Keratinocyte (primary cell): ENCODE measurements around the gene CERKL. TPM values are rescaled to one million over a fixed set of nuclear protein-coding genes. Genes with fewer than 3 reads are reported as not detected.

Experiments used
- DNase-seq: peaks from one replicate; pipeline ENCODE4 v3.0.0-alpha.2; 2011; ENCODE audit warnings: low read depth, missing footprints, low spot score
- FAIRE-seq: peaks from 2 replicates; lab custom pipeline; 2011; peaks lifted over from hg19 to GRCh38; lab: Jason Lieb, UNC
- H2AFZ ChIP-seq: 2 replicates; pipeline ENCODE4 v1.6.0; 2012; ENCODE audit warnings: low read length, control low read depth, inconsistent platforms; ENCODE audit not compliant: control insufficient read depth
- H3K27ac ChIP-seq: 2 replicates; pipeline ENCODE4 v1.5.1; 2011; ENCODE audit warnings: low read length; ENCODE audit not compliant: control insufficient read depth, insufficient read depth
- H3K27me3 ChIP-seq: 3 replicates; pipeline ENCODE4 v1.6.0; 2011; ENCODE audit warnings: low read length; ENCODE audit not compliant: control insufficient read depth, insufficient read depth; ENCODE audit errors: extremely low read depth
- H3K36me3 ChIP-seq, 2 experiments: 2 replicates in 1 of 2; 3 replicates in 1 of 2; pipeline ENCODE4 v1.5.1; 2011; ENCODE audit warnings: low read length in 2 of 2, mild to moderate bottlenecking in 1 of 2; ENCODE audit not compliant: control insufficient read depth in 2 of 2, insufficient read depth in 2 of 2; ENCODE audit errors: extremely low read depth in 1 of 2
- H3K4me1 ChIP-seq: 3 replicates; pipeline ENCODE4 v1.5.1; 2011; ENCODE audit warnings: low read length; ENCODE audit not compliant: control insufficient read depth, insufficient read depth; ENCODE audit errors: extremely low read depth
- H3K4me2 ChIP-seq: 3 replicates; pipeline ENCODE4 v1.6.0; 2011; ENCODE audit warnings: low read depth, low read length; ENCODE audit not compliant: control insufficient read depth, insufficient read depth; ENCODE audit errors: extremely low read depth
- H3K4me3 ChIP-seq, 3 experiments: fragments of 200-600 bp in 1 of 3; sonication (generic) in 1 of 3; 2 replicates in 2 of 3; 3 replicates in 1 of 3; pipeline ENCODE4 v1.5.1; 2011 to 2016; ENCODE audit warnings: low read length in 3 of 3, mild to moderate bottlenecking in 3 of 3, control low read depth in 2 of 3, inconsistent platforms in 1 of 3, low read depth in 1 of 3, mixed read lengths in 1 of 3, mixed run types in 1 of 3, moderate library complexity in 1 of 3; ENCODE audit not compliant: control insufficient read depth in 2 of 3, insufficient read depth in 2 of 3; ENCODE audit errors: extremely low read depth in 1 of 3
- H3K79me2 ChIP-seq: 2 replicates; pipeline ENCODE4 v1.6.0; 2012; ENCODE audit warnings: low read length; ENCODE audit not compliant: control insufficient read depth, insufficient read depth
- H3K9ac ChIP-seq: 3 replicates; pipeline ENCODE4 v1.6.0; 2011; ENCODE audit warnings: low read length; ENCODE audit not compliant: control insufficient read depth, insufficient read depth; ENCODE audit errors: extremely low read depth
- H3K9me1 ChIP-seq: 3 replicates; pipeline ENCODE4 v1.6.0; 2011; ENCODE audit warnings: low read length; ENCODE audit not compliant: control insufficient read depth, insufficient read depth; ENCODE audit errors: extremely low read depth
- H3K9me3 ChIP-seq: 2 replicates; pipeline ENCODE4 v1.5.1; 2012; ENCODE audit warnings: low read depth, low read length; ENCODE audit not compliant: control insufficient read depth
- H4K20me1 ChIP-seq: 3 replicates; pipeline ENCODE4 v1.6.0; 2011; ENCODE audit warnings: low read length; ENCODE audit not compliant: control insufficient read depth, insufficient read depth; ENCODE audit errors: extremely low read depth
- CTCF ChIP-seq, 3 experiments: IDR thresholded peaks in 1 of 3; conservative IDR thresholded peaks in 1 of 3; optimal IDR thresholded peaks in 1 of 3; 2 replicates in 2 of 3; 3 replicates in 1 of 3; pipeline versions ENCODE3 to v1.5.1; 2011; ENCODE audit warnings: low read length in 3 of 3, mild to moderate bottlenecking in 3 of 3, moderate library complexity in 2 of 3, control low read depth in 1 of 3, inconsistent platforms in 1 of 3; ENCODE audit not compliant: insufficient read depth in 2 of 3; ENCODE audit errors: extremely low read depth in 1 of 3
- EZH2 ChIP-seq: IDR thresholded peaks from one replicate; pipeline ENCODE4 v1.6.1; 2012; ENCODE audit warnings: inconsistent platforms, mild to moderate bottlenecking, low read length, moderate library complexity
- dilution Hi-C: fragments of 300-500 bp; cut with MboI; formaldehyde crosslinking; loops from one replicate; pipeline ENCODE4 v1.7.0; 2020; ENCODE audit warnings: low sequenced_read_pairs; ENCODE audit not compliant: extremely low pct_ligation_motif_present
- polyA plus RNA-seq, 5 experiments: library from polyadenylated mRNA; depleted of rRNA in 3 of 5; stranded (reverse) in 3 of 5; stranded (forward) in 1 of 5; unstranded in 1 of 5; fragments of >200 nt; gene quantifications; 1 replicate in 1 of 5; 2 replicates in 3 of 5; 3 replicates in 1 of 5; pipeline versions ENCODE4 v1.2.1 to v1.2.3, GENCODE V29; 2011 to 2012; ENCODE audit warnings: missing spikeins in 2 of 5, low read depth in 1 of 5, low replicate concordance in 1 of 5

The CERKL gene
- polyA plus RNA-seq, 1 donor (not counting 4 experiments of a cell fraction or from before 2014, with no cell fraction given) = 0.03 TPM

GRCh38 chr2:181517685-181518301 lies 139.1 kb downstream of the CERKL start:
- Histone ChIP-seq H3K4me2 (no peak overlapping the region), H3K79me2 (no peaks in the 10 kb centered on the region), H3K9ac (no peak overlapping the region), H2AFZ (no peak overlapping the region), H4K20me1 (no peaks in the 10 kb centered on the region), H3K4me1 (peaks cover 11% of the 10 kb centered on the region), H3K27ac (no peak overlapping the region), H3K9me1 (no peaks in the 10 kb centered on the region), H3K27me3 (no peaks in the 10 kb centered on the region), H3K36me3 (no peaks in the 10 kb centered on the region), H3K4me3 (no peak overlapping the region), H3K9me3 (no peaks in the 10 kb centered on the region)
- DNase-seq (no peak), FAIRE-seq (peak; percentile 84)
- dilution Hi-C loops = no loop called here
- no peak for TF ChIP-seq EZH2
- TF ChIP-seq CTCF (optimal IDR thresholded peaks at IDR 0.05 in 1 of 3, IDR thresholded peaks at IDR 0.05 in 1 of 3, conservative IDR thresholded peaks at IDR 0.05 in 1 of 3; ENCODE audit: extremely low read depth in 1 of 3, insufficient read depth in 2 of 3, low read length in 3 of 3) = no peak

GRCh38 chr2:181516992-181517391 lies 139.9 kb downstream of the CERKL start:
- Histone ChIP-seq H2AFZ (no peak overlapping the region), H4K20me1 (no peaks in the 10 kb centered on the region), H3K27me3 (no peaks in the 10 kb centered on the region), H3K9me3 (no peaks in the 10 kb centered on the region), H3K4me3 (no peak overlapping the region), H3K79me2 (no peaks in the 10 kb centered on the region), H3K4me2 (no peak overlapping the region), H3K9ac (no peak overlapping the region), H3K9me1 (no peaks in the 10 kb centered on the region), H3K27ac (no peak overlapping the region), H3K36me3 (peaks cover 0 to 1% of the 10 kb centered on the region in 2 experiments), H3K4me1 (peaks cover 11% of the 10 kb centered on the region)
- TF ChIP-seq EZH2 (no peak), CTCF (optimal IDR thresholded peaks at IDR 0.05 in 1 of 3, IDR thresholded peaks at IDR 0.05 in 1 of 3, conservative IDR thresholded peaks at IDR 0.05 in 1 of 3; ENCODE audit: extremely low read depth in 1 of 3, insufficient read depth in 2 of 3, low read length in 3 of 3) (no peak)
- FAIRE-seq = no peak
- dilution Hi-C loops = no loop called here
- DNase-seq = no peak
